ENCODE data around the gene DSP. TPM values are rescaled to one million over a fixed set of nuclear protein-coding genes. Genes with fewer than 3 reads are reported as not detected.

The DSP gene
- total RNA-seq, 1 donor from 2014 or later = 21.4 TPM

GRCh38 chr6:7593229-7593628 lies 51.8 kb downstream of the DSP start:
- ATAC-seq = no peak
- no peak for TF ChIP-seq CTCF (IDR thresholded peaks at IDR 0.05)
- Histone ChIP-seq H3K27ac (no peak overlapping the region), H3K4me3 (no peak overlapping the region), H3K36me3 (peaks cover 45% of the 10 kb centered on the region), H3K9me3 (no peaks in the 10 kb centered on the region), H3K27me3 (no peaks in the 10 kb centered on the region), H3K4me1 (peaks cover 23% of the 10 kb centered on the region)
- intact Hi-C loops (cut with DNase I) = no loop called here
- no peak for DNase-seq

DNA sequence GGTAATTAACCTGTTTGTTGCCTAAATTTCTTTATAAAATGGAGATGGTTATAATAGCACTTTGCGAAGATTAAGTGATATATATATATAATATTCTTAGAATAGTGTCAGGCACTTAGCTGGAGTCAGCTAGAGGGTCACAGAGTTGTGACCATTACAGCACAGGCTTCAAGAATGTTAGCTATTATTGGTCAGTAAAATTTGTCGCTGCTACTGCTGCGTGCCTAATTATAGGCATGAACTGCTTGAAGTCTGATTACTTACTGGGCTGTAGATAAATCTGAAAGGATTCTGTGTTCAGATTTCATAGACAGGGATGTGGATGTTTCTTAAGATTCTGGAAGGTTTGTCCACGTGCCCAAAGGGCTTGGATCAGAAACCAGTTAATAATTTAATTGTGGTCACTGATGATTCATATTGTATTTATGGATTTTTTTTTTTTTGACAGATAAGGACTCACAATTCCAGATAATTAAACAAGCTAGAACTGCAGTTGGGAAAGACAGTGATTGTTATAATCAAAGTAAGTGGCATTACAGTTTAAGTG lies 53.2 kb downstream of the DSP start:
- intact Hi-C loops (cut with DNase I) = no loop called here
- Histone ChIP-seq H3K27ac (no peak overlapping the region), H3K9me3 (no peaks in the 10 kb centered on the region), H3K4me3 (no peak overlapping the region), H3K4me1 (peaks cover 14% of the 10 kb centered on the region), H3K36me3 (peaks cover 58% of the 10 kb centered on the region), H3K27me3 (no peaks in the 10 kb centered on the region)
- DNase-seq (no peak), ATAC-seq (no peak)
- no peak for TF ChIP-seq CTCF (IDR thresholded peaks at IDR 0.05)

DNA sequence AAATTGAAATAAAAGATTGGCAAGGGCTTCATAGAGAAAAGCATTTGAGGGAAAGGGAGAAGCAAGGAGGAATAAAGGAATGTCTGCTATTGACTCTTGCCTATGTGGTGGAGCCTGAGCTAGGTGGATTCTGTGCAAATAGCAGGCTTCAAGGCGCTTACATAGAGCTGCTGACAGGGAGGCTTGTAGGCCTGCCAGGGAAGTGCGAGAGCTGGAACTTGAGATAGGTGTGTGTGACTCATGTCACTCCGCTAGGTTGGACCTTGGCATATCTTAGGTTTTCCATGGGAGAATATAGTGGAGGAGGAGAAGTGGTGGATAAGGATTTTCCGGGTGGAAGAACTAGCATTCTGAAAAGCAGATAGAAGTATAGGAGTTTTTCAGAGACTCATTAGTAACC lies 62.5 kb downstream of the DSP start:
- Histone ChIP-seq H3K4me1 (no peaks in the 10 kb centered on the region), H3K27me3 (no peaks in the 10 kb centered on the region), H3K9me3 (no peaks in the 10 kb centered on the region), H3K36me3 (peaks cover 95% of the 10 kb centered on the region), H3K4me3 (no peak overlapping the region), H3K27ac (no peak overlapping the region)
- TF ChIP-seq CTCF (IDR thresholded peaks at IDR 0.05) = no peak
- DNase-seq (no peak), ATAC-seq (no peak)
- intact Hi-C loops (cut with DNase I) = loop anchor here (10.0 kb wide), 1 partner anchor 199 kb away; no protein-coding TSS in a partner anchor

GRCh38 chr6:7604506-7604905 lies 63.0 kb downstream of the DSP start:
- Histone ChIP-seq H3K36me3 (peaks cover 96% of the 10 kb centered on the region), H3K4me1 (no peaks in the 10 kb centered on the region), H3K4me3 (no peak overlapping the region), H3K9me3 (no peaks in the 10 kb centered on the region), H3K27ac (no peak overlapping the region), H3K27me3 (no peaks in the 10 kb centered on the region)
- no peak for DNase-seq
- no peak for TF ChIP-seq CTCF (IDR thresholded peaks at IDR 0.05)
- intact Hi-C loops (cut with DNase I) = loop anchor here (10.0 kb wide), 1 partner anchor 200 kb away; no protein-coding TSS in a partner anchor
- no peak for ATAC-seq

DNA sequence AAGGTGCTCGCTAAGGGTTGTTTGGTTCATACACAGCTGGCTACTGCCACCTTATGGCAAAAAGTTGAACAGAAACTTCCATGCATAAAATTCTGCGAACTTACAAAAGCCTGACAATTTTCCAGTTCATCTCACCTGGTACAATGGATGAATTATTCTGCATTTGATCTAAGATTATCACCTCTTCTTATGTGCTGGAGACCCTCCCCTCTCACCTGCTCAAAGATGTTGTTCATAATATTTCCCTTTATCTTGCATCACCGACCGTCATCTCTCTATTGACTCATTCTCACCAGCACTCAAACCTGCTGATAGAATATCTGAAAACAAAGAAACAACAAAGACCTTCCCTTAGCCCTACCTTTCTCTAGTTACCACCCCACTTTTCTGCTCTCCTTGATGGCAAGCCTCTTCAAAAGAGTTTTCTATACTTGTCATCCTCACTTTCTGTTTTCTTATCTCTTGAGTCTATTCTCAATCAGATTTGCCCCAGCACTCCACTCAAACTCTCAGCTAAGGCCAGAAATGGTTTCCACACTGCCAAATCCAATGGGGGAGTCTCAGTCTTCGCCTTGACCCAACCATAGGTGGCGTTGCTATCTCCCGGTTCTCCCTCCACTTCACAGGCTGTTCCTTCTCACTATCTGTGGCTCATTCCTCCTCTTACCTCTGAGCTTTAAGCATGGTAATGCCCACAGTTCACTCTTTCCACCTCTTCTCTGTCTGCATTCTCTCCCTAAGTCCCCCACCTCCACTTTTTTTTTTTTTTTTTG lies 74.3 kb downstream of the DSP start:
- Histone ChIP-seq H3K36me3 (peaks cover 30% of the 10 kb centered on the region), H3K9me3 (no peaks in the 10 kb centered on the region), H3K27me3 (no peaks in the 10 kb centered on the region), H3K4me3 (no peak overlapping the region), H3K27ac (no peak overlapping the region), H3K4me1 (peaks cover 4% of the 10 kb centered on the region)
- intact Hi-C loops (cut with DNase I) = loop anchor here (10.0 kb wide), 1 partner anchor 331 kb away; no protein-coding TSS in a partner anchor
- TF ChIP-seq CTCF (IDR thresholded peaks at IDR 0.05) = peak; percentile 83
- ATAC-seq (peak; percentile 45), DNase-seq (no peak)
